NCI-H146 treated with DMSO at 0.1 percent for 48 hours (cell line): ENCODE measurements around the gene AHRR.
A peak's percentile ranks its signal among the peaks of the same experiment; 100 is the strongest.
"Not testable (repeated sequence)": the region's sequence is repeated elsewhere in the genome, so short reads cannot be mapped to it uniquely, and the experiment has no call there.

Source experiments
- DNase-seq: peaks from one replicate; lab custom pipeline; 2025; ENCODE audit not compliant: unreplicated experiment; lab: John Stamatoyannopoulos, UW

Gene AHRR

DNA sequence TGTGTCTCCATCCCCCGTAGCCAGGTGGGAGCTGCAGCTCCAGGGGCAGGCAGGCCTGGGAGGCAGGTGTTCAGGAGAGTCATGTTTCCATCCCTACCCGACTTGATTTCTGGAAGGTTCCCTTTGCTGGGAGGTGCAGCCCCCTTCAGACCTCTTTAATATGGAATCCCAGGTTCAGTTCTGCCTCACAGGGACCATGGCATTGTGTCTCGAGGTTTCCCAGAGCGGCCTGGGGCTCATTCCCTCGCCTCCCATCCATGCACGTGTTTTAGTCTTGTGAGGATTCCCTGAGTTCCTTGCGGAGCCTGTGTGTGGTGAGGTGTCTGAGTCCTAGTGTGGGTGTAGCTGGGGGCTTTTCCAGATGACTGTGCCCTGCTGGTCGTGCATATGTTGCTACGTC lies 16.5 kb upstream of the AHRR start:
- no peak for DNase-seq

- no peak for DNase-seq
Measured at GRCh38 chr5:305459-305858, 16.1 kb upstream of the AHRR start.

DNA sequence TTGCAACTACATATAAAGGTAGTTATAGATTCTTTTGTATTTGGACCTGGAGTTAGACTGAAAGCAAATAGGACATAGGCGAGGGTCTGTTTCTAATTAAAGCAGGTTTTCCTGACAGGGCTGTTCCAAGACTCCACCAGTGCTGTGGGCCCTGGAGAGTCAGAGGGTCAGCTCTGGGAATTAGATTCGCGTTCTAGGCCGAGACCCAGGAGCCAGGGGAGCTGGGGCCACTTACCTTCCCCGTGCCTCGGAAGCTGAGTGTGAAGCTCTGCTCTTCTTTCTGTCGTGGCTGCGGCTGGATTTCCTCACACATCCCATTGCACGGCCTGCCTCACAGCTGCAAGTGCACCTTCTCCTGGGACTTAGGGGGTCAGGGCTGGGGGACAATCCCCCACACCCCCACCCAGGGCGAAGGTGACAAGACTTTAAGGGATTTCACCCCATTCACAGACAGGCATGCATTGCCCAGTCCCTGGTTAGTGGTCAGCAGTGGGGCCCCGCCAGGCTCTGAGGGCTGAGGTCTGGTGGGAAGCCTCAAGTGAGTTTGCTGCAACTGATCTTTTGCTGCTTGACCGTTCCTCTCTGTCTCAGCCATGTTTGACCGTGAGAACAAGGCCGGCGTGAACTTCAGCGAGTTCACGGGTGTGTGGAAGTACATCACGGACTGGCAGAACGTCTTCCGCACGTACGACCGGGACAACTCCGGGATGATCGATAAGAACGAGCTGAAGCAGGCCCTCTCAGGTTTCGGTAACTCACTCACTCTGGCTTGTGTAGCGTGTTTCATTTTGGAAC lies 15.3 kb upstream of the AHRR start:
- no peak for DNase-seq

- no peak for DNase-seq
Measured at GRCh38 chr5:307306-307705, 14.2 kb upstream of the AHRR start.

GRCh38 chr5:307794-308579 lies 13.5 kb upstream of the AHRR start:
- no peak for DNase-seq

DNA sequence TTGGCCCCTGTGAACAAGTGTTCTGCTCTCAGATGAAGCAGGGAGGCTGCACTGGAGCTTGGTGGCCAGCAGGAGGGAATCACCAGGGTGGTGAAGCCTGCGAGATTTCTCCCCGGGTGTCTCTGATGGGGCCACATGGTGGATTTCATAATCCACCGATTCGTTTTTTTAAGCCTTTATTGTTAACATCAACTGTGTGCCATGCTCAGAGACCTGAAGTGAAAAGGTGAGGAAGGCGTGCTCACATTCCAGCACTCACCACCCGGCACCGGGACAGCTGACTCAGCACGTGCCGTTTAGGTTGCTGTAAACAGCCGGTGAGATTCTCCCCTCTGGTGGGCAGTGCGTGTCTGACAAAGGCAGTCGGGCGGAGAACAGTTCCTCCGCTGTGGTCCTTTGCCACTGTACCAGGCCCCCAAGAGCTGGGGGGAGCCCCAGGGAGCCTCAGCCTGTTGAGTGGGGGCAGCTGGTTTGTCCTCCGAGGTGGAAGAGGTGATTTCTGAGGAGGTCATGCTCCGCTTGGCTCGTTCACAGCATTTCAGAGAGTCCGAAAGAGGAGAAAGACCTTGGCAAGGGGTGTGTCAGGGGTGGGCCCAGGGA lies 12.7 kb upstream of the AHRR start:
- DNase-seq, result no peak

GRCh38 chr5:309831-310230 lies 11.7 kb upstream of the AHRR start:
- not testable (repeated sequence) for DNase-seq

GRCh38 chr5:310516-310915 lies 11.0 kb upstream of the AHRR start:
- DNase-seq, result no peak

DNA sequence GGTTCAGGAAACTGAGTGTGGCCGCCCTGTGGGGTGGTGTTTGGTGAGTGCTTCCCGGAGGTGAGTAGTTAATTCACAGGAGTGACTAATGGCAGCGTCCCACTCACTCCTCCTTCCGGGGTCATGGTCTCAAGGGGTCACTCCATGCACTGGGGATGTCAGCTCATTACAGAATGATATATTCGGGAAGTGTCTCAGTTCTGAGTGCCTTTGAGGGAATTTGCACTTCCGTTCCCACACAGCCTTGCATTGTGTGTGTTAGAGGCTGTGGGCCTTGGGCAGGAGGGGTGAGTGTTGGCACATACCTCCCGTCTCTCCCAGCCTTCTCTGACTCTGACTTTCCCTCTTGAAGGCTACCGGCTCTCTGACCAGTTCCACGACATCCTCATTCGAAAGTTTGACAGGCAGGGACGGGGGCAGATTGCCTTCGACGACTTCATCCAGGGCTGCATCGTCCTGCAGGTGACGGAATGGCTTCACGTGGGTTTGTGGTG lies 10.5 kb upstream of the AHRR start:
- no peak for DNase-seq

GRCh38 chr5:311963-312362 lies 9.6 kb upstream of the AHRR start:
- DNase-seq, result no peak

- DNase-seq, result no peak
Measured at GRCh38 chr5:312845-313244, 8.7 kb upstream of the AHRR start.

DNA sequence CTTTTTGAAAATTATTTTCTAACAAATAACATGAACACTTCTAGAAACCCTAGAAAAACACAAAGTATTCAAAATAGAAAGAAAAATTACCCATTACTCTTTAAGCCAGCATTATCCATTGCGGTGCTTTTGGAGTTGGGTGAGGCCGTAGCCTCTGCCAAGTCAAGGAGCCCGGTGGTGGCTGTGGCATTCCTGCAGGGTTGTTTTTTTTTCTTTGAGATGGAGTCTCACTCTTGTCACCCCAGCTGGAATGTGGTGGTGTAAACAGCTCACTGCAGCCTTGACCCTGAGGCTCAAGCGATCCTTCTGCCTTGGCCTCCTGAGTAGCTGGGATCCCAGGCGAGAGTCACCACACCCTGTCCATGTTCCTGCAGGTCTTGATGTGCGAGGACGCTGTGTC lies 8.2 kb upstream of the AHRR start:
- DNase-seq, result no peak

GRCh38 chr5:313806-314376 lies 7.6 kb upstream of the AHRR start:
- no peak for DNase-seq

- no peak for DNase-seq
Measured at GRCh38 chr5:314676-315487, 6.6 kb upstream of the AHRR start.

DNA sequence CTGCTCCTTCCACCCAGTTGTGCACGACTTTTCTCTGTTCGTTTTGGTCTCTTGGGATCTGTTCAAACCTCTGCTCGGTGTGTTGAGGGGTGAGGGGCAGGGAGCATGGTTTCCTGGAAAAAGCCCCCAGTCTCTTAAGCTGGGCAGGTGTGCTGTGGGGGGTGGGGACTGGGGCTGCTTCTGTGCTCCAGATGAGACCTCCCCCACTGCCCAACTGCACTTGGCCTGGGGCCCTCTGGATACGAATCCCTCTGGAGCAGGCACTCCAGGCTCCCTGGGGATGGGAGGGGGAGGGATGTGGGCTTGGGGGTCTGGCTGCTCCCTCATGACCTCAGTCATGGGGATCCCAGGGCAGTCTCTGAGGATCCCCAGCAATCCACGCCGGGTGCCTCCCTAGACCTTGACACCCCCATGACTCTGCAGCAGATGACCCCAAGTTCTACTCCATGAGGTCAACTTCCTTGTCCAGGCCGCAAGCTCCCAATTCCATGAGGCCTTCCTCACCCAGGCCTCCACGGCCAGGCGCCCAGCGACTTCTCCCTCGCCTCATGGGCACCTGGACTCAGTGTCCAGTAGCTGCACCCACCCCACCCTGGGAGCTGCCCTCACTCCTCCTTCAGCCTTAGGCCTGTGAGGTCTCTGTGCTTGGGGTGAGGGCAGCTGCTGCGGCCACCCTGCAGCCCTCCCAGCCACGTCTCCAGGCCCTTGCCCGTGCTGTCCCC lies 5.9 kb upstream of the AHRR start:
- DNase-seq, result no peak

- DNase-seq, result no peak
Measured at GRCh38 chr5:316210-317085, 5.1 kb upstream of the AHRR start.

DNA sequence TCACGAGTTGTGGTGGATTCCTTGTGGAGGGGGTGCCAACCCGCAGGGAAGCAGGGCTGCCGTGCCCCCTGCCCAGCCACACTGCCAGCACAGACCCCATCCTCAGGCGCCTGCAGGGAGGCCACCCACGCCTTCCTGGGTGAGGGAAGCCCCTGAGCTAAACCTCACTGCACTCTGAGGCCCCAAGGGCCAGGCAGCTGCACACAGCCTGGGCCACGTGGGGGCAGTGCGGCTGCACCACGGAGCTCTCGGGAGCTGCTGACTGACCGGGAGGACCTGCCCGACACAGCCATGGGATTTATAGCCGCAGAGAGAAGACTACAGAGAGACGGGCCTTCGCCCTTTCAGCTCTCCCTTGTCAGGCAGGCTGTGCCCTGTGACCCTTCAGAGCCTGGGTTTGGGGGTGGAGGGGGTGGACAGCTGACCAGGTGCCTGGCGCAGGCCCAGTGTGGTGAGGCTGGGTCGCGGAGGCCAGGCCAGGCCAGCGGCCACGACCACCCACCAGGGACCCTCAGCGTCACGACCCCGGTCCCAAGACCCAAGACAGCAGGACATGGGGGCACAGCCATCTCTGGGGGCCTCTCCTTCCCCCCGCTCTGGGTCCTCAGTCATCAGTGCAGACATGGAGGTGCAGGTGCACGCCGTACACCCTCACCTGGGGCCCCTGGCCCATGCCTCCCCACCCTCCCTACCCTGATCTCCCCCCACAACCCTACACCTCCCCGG lies 4.3 kb upstream of the AHRR start:
- DNase-seq, result peak; percentile 3

- no peak for DNase-seq
Measured at GRCh38 chr5:318341-318897, 3.1 kb upstream of the AHRR start.
